GM18873 (cell line): Measurements from ENCODE around the gene FPGT.
"Not testable (repeated sequence)": the region's sequence is repeated elsewhere in the genome, so short reads cannot be mapped to it uniquely, and the experiment has no call there.

Experiments used
- ATAC-seq: cut with Tn5 transposase; IDR thresholded peaks from one replicate; pipeline ENCODE4 v1.9.1; 2021; ENCODE audit warnings: mild to moderate bottlenecking, moderate library complexity, moderate number of reproducible peaks; ENCODE audit not compliant: unreplicated experiment, low FRiP score

FPGT gene

GRCh38 chr1:74253243-74253824 is 55.3 kb downstream of the FPGT start:
- ATAC-seq = not testable (repeated sequence)
